GM23338 (cell line): ENCODE measurements around the gene RNF220. TPM values are rescaled to one million over a fixed set of nuclear protein-coding genes. Genes with fewer than 3 reads are reported as not detected.

Experiments
- ATAC-seq: fragments of 200-7000 bp; cut with Tn5 transposase; 3 replicates; pipeline ENCODE4 v1.9.1; 2020
- DNase-seq: peaks from one replicate; pipeline ENCODE4 v3.0.0-alpha.2; 2015; ENCODE audit warnings: low spot score
- H2AFZ ChIP-seq: fragments of 200-600 bp; sonication (generic); 2 replicates; pipeline ENCODE4 v1.8.0; 2016; ENCODE audit warnings: antibody characterized with exemption, mild to moderate bottlenecking, moderate library complexity
- H3F3A ChIP-seq: fragments of 200-600 bp; sonication (generic); replicated peaks from 2 replicates; pipeline ENCODE4 v1.8.0; 2017; ENCODE audit warnings: antibody characterized with exemption, mixed run types, low read depth
- H3K27ac ChIP-seq: fragments of 200-600 bp; sonication (generic); 2 replicates; pipeline ENCODE4 v1.6.1; 2016; ENCODE audit warnings: low read depth
- H3K27me3 ChIP-seq: fragments of 200-600 bp; sonication (generic); 2 replicates; pipeline ENCODE4 v1.8.0; 2016; ENCODE audit warnings: mild to moderate bottlenecking, mixed run types, moderate library complexity; ENCODE audit not compliant: insufficient read depth
- H3K36me3 ChIP-seq: fragments of 200-600 bp; sonication (generic); 2 replicates; pipeline ENCODE4 v1.8.0; 2016; ENCODE audit warnings: mild to moderate bottlenecking; ENCODE audit not compliant: insufficient read depth
- H3K4me1 ChIP-seq: fragments of 200-600 bp; sonication (generic); 2 replicates; pipeline ENCODE4 v1.8.0; 2016; ENCODE audit warnings: mild to moderate bottlenecking, moderate library complexity; ENCODE audit not compliant: insufficient read depth
- H3K4me2 ChIP-seq: fragments of 200-600 bp; sonication (generic); 2 replicates; pipeline ENCODE4 v1.7.1; 2017; ENCODE audit warnings: mixed run types
- H3K4me3 ChIP-seq: fragments of 200-600 bp; sonication (generic); 2 replicates; pipeline ENCODE4 v1.6.1; 2016; ENCODE audit warnings: mixed run types
- H3K79me2 ChIP-seq: fragments of 200-600 bp; sonication (generic); replicated peaks from 2 replicates; pipeline ENCODE4 v1.8.0; 2017; ENCODE audit warnings: mild to moderate bottlenecking; ENCODE audit not compliant: insufficient read depth
- H3K9me2 ChIP-seq: fragments of 200-600 bp; sonication (generic); 2 replicates; pipeline ENCODE4 v1.8.0; 2017; ENCODE audit not compliant: insufficient read depth
- H4K20me1 ChIP-seq: fragments of 200-600 bp; sonication (generic); replicated peaks from 2 replicates; pipeline ENCODE4 v1.8.0; 2017; ENCODE audit warnings: mild to moderate bottlenecking; ENCODE audit not compliant: insufficient read depth
- H3K27ac Mint-ChIP-seq: 2 replicates; pipeline ENCODE4 v1.8.0; 2020; ENCODE audit warnings: inconsistent platforms, mild to moderate bottlenecking, moderate library complexity, mixed read lengths
- H3K27me3 Mint-ChIP-seq: 3 replicates; pipeline ENCODE4 v1.8.0; 2022; ENCODE audit warnings: low read depth, mild to moderate bottlenecking, moderate library complexity, mixed read lengths, inconsistent platforms; ENCODE audit not compliant: insufficient read depth, poor library complexity
- H3K36me3 Mint-ChIP-seq: 3 replicates; pipeline ENCODE4 v1.8.0; 2021; ENCODE audit warnings: low read depth, mild to moderate bottlenecking, inconsistent platforms, moderate library complexity, mixed read lengths
- H3K4me1 Mint-ChIP-seq: 3 replicates; pipeline ENCODE4 v1.8.0; 2020; ENCODE audit warnings: mild to moderate bottlenecking, inconsistent platforms, mixed read lengths
- H3K4me3 Mint-ChIP-seq: 3 replicates; pipeline ENCODE4 v1.8.0; 2021; ENCODE audit warnings: moderate library complexity, mild to moderate bottlenecking, inconsistent platforms, mixed read lengths
- H3K9me3 Mint-ChIP-seq: 3 replicates; pipeline ENCODE4 v1.8.0; 2020; ENCODE audit warnings: moderate library complexity, mild to moderate bottlenecking, inconsistent platforms, mixed read lengths
- CREB1 ChIP-seq: fragments of 250-450 bp; sonication (Bioruptor Pico); IDR thresholded peaks from 2 replicates; pipeline ENCODE4 v1.5.0; 2020; ENCODE audit warnings: low read depth, mild to moderate bottlenecking, moderate library complexity
- EZH2phosphoT487 ChIP-seq: fragments of 200-600 bp; sonication (generic); IDR thresholded peaks from one replicate; pipeline ENCODE4 v1.8.1; 2018; ENCODE audit warnings: antibody characterized with exemption; ENCODE audit not compliant: unreplicated experiment
- STAT1 ChIP-seq: IDR thresholded peaks from one replicate; pipeline ENCODE4 v1.6.1; 2016; ENCODE audit warnings: antibody characterized with exemption; ENCODE audit not compliant: unreplicated experiment
- ZNF114 ChIP-seq: fragments of 250-450 bp; sonication (Bioruptor Pico); IDR thresholded peaks from 2 replicates; pipeline ENCODE4 v1.5.0; 2020; ENCODE audit warnings: mild to moderate bottlenecking, moderate library complexity
- ZNF331 ChIP-seq: fragments of 250-450 bp; sonication (Bioruptor Pico); IDR thresholded peaks from 2 replicates; pipeline ENCODE4 v1.5.0; 2020; ENCODE audit warnings: low read depth, mild to moderate bottlenecking, moderate library complexity
- polyA plus RNA-seq: library from polyadenylated mRNA; unstranded; fragments of >200 nt; fragmentation: Nextera tagmentation; extraction: Ambion mirVana; gene quantifications from 2 replicates; pipeline ENCODE4 v1.2.1, GENCODE V29; 2016
- total RNA-seq: library from RNA; depleted of rRNA; stranded (reverse); fragments of >200 nt; shearing (Covaris generic); gene quantifications from 2 replicates; pipeline ENCODE4 v1.2.3, GENCODE V29; 2014
- TF ChIP-seq, protein P1 (sequence below): IDR thresholded peaks from one replicate; pipeline ENCODE4 v1.6.1; 2018; ENCODE audit warnings: antibody characterized with exemption; ENCODE audit not compliant: unreplicated experiment
- TF ChIP-seq, protein P2 (sequence below): fragments of 250-450 bp; sonication (Bioruptor Pico); IDR thresholded peaks from 2 replicates; pipeline ENCODE4 v1.5.0; 2020; ENCODE audit warnings: mild to moderate bottlenecking, moderate library complexity

Gene RNF220
- total and polyA plus RNA-seq, 2 experiments from 2014 or later, result 72.8 to 168 TPM

DNA sequence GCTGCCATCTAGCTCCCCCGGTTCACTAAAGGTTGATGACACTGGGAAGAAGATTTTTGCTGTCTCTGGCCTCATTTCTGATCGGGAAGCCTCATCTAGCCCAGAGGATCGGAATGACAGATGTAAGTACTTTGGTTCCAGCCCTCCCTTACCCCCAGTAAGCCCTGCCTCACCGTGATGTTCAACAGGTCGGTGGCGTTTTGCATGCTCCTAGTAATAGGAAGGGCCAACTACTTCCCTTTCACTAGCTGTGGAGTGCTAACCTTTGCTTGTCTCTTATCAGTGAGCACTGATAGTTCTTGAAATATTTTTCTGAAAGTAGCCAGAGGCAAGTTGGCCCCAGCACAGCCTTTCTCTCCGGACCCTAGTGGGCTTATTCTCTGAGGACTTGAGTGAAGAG, 7.5 kb downstream of the RNF220 start (continued):
- TF ChIP-seq, protein P1, sequence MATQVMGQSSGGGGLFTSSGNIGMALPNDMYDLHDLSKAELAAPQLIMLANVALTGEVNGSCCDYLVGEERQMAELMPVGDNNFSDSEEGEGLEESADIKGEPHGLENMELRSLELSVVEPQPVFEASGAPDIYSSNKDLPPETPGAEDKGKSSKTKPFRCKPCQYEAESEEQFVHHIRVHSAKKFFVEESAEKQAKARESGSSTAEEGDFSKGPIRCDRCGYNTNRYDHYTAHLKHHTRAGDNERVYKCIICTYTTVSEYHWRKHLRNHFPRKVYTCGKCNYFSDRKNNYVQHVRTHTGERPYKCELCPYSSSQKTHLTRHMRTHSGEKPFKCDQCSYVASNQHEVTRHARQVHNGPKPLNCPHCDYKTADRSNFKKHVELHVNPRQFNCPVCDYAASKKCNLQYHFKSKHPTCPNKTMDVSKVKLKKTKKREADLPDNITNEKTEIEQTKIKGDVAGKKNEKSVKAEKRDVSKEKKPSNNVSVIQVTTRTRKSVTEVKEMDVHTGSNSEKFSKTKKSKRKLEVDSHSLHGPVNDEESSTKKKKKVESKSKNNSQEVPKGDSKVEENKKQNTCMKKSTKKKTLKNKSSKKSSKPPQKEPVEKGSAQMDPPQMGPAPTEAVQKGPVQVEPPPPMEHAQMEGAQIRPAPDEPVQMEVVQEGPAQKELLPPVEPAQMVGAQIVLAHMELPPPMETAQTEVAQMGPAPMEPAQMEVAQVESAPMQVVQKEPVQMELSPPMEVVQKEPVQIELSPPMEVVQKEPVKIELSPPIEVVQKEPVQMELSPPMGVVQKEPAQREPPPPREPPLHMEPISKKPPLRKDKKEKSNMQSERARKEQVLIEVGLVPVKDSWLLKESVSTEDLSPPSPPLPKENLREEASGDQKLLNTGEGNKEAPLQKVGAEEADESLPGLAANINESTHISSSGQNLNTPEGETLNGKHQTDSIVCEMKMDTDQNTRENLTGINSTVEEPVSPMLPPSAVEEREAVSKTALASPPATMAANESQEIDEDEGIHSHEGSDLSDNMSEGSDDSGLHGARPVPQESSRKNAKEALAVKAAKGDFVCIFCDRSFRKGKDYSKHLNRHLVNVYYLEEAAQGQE, result no peak

DNA sequence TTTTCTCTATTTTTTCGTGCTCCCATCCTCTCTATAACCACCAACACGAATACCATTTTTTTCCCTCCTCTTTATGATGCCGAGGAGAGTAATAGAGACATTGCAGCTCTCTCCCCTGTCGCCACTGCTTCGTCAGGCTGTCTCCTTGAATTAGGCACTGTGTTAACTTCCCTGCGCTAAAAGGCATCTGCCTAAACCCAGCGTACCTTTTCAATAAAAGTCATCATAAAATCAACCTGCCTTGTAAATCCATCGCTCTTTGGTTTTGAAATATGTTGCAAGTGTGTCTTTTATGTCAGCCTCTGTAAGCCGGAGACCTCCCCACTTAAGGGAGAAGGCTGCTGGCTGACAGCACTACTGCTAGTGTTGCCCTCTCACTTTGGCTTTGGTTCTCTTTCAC, 8.7 kb downstream of the RNF220 start:
- Histone ChIP-seq H3K79me2 (peaks cover 66% of the 10 kb centered on the region), H3K36me3 (peaks cover 3% of the 10 kb centered on the region; the same call in 1 of the 2 replicates), H3K4me1 (peaks cover 37% of the 10 kb centered on the region), H3K4me2 (no peak overlapping the region), H3K27me3 (peaks cover 31% of the 10 kb centered on the region), H4K20me1 (peaks cover 46% of the 10 kb centered on the region), H3K9me2 (no peaks in the 10 kb centered on the region), H3K27ac (no peak overlapping the region), H2AFZ (no peak overlapping the region), H3F3A (peaks cover 13% of the 10 kb centered on the region; the same call in 1 of the 2 replicates), H3K4me3 (no peak overlapping the region)
- Mint-ChIP-seq H3K9me3 (no peaks in the 10 kb centered on the region), H3K4me1 (peaks cover 30% of the 10 kb centered on the region), H3K27me3 (peaks cover 7% of the 10 kb centered on the region), H3K27ac (no peak overlapping the region), H3K36me3 (peaks cover 9% of the 10 kb centered on the region), H3K4me3 (no peak overlapping the region)
- TF ChIP-seq CREB1 (CRISPR knock-in tag) (no peak), ZNF114 (CRISPR knock-in tag) (no peak), ZNF331 (CRISPR knock-in tag) (no peak), EZH2phosphoT487 (no peak), STAT1 (no peak)
- TF ChIP-seq, protein P1, result no peak
- TF ChIP-seq, protein P2, sequence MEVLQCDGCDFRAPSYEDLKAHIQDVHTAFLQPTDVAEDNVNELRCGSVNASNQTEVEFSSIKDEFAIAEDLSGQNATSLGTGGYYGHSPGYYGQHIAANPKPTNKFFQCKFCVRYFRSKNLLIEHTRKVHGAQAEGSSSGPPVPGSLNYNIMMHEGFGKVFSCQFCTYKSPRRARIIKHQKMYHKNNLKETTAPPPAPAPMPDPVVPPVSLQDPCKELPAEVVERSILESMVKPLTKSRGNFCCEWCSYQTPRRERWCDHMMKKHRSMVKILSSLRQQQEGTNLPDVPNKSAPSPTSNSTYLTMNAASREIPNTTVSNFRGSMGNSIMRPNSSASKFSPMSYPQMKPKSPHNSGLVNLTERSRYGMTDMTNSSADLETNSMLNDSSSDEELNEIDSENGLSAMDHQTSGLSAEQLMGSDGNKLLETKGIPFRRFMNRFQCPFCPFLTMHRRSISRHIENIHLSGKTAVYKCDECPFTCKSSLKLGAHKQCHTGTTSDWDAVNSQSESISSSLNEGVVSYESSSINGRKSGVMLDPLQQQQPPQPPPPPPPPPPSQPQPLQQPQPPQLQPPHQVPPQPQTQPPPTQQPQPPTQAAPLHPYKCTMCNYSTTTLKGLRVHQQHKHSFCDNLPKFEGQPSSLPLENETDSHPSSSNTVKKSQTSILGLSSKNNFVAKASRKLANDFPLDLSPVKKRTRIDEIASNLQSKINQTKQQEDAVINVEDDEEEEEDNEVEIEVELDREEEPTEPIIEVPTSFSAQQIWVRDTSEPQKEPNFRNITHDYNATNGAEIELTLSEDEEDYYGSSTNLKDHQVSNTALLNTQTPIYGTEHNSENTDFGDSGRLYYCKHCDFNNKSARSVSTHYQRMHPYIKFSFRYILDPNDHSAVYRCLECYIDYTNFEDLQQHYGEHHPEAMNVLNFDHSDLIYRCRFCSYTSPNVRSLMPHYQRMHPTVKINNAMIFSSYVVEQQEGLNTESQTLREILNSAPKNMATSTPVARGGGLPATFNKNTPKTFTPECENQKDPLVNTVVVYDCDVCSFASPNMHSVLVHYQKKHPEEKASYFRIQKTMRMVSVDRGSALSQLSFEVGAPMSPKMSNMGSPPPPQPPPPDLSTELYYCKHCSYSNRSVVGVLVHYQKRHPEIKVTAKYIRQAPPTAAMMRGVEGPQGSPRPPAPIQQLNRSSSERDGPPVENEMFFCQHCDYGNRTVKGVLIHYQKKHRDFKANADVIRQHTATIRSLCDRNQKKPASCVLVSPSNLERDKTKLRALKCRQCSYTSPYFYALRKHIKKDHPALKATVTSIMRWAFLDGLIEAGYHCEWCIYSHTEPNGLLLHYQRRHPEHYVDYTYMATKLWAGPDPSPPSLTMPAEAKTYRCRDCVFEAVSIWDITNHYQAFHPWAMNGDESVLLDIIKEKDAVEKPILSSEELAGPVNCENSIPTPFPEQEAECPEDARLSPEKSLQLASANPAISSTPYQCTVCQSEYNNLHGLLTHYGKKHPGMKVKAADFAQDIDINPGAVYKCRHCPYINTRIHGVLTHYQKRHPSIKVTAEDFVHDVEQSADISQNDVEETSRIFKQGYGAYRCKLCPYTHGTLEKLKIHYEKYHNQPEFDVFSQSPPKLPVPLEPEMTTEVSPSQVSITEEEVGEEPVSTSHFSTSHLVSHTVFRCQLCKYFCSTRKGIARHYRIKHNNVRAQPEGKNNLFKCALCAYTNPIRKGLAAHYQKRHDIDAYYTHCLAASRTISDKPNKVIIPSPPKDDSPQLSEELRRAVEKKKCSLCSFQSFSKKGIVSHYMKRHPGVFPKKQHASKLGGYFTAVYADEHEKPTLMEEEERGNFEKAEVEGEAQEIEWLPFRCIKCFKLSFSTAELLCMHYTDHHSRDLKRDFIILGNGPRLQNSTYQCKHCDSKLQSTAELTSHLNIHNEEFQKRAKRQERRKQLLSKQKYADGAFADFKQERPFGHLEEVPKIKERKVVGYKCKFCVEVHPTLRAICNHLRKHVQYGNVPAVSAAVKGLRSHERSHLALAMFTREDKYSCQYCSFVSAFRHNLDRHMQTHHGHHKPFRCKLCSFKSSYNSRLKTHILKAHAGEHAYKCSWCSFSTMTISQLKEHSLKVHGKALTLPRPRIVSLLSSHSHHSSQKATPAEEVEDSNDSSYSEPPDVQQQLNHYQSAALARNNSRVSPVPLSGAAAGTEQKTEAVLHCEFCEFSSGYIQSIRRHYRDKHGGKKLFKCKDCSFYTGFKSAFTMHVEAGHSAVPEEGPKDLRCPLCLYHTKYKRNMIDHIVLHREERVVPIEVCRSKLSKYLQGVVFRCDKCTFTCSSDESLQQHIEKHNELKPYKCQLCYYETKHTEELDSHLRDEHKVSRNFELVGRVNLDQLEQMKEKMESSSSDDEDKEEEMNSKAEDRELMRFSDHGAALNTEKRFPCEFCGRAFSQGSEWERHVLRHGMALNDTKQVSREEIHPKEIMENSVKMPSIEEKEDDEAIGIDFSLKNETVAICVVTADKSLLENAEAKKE (CRISPR knock-in tag), result no peak
- DNase-seq (no peak), ATAC-seq (no peak)
